SU-DHL-6 (cell line): ENCODE results near the gene TXNDC5.

ENCODE experiments used
- EZH2phosphoT487 ChIP-seq: fragments of 200-600 bp; sonication (generic), shearing (Covaris generic); conservative IDR thresholded peaks from 2 replicates; pipeline ENCODE4 v1.6.1; 2018; ENCODE audit warnings: mild to moderate bottlenecking, antibody characterized with exemption, low read length, moderate library complexity, mixed read lengths
- TF ChIP-seq, protein P1 (sequence below): fragments of 200-600 bp; sonication (generic); IDR thresholded peaks from one replicate; pipeline ENCODE4 v1.5.1; 2017; ENCODE audit warnings: antibody characterized with exemption, mild to moderate bottlenecking, low read length, moderate library complexity; ENCODE audit not compliant: insufficient read depth, poor library complexity, severe bottlenecking

DNA sequence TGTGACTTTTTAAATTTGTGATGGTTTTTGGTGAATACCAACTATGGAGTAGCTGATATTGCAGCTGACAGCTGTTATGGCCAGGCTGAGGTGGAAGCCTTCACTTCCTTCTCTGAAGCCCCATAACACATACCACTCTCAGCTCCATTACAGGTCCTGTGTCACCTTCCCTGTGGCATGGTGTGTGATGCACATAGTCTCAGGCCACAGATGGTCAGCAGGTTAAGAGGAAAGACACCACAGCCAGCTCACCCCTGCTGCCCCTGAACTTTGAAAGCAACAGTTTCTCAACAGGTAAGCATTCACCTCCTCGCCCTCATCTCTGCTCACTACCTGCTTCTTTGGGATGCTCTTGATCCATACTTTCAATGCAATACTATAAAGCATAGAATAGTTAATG is 7.7 kb downstream of the TXNDC5 start:
- TF ChIP-seq, protein P1, sequence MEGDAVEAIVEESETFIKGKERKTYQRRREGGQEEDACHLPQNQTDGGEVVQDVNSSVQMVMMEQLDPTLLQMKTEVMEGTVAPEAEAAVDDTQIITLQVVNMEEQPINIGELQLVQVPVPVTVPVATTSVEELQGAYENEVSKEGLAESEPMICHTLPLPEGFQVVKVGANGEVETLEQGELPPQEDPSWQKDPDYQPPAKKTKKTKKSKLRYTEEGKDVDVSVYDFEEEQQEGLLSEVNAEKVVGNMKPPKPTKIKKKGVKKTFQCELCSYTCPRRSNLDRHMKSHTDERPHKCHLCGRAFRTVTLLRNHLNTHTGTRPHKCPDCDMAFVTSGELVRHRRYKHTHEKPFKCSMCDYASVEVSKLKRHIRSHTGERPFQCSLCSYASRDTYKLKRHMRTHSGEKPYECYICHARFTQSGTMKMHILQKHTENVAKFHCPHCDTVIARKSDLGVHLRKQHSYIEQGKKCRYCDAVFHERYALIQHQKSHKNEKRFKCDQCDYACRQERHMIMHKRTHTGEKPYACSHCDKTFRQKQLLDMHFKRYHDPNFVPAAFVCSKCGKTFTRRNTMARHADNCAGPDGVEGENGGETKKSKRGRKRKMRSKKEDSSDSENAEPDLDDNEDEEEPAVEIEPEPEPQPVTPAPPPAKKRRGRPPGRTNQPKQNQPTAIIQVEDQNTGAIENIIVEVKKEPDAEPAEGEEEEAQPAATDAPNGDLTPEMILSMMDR, result no peak
- no peak for TF ChIP-seq EZH2phosphoT487
